Cardiac septum (tissue), 1 donor: ENCODE measurements around the gene ARRDC2. TPM values are rescaled to one million over a fixed set of nuclear protein-coding genes. Genes with fewer than 3 reads are reported as not detected.
"Not testable (repeated sequence)": the region's sequence is repeated elsewhere in the genome, so short reads cannot be mapped to it uniquely, and the experiment has no call there.

Experiments used
- DNase-seq: peaks from one replicate; pipeline ENCODE4 v3.0.0-alpha.2; 2020; ENCODE audit warnings: low spot score
- intact Hi-C: fragments of 100-400 bp; cut with DNase I; formaldehyde crosslinking; loops from one replicate; pipeline ENCODE4 v1.14.0; 2022
- total RNA-seq: library from RNA; stranded (reverse); fragmentation: NEBNext Ultra II Directional; extraction: Animal tissue kit (Norgen Biotek cat#: 25700); gene quantifications from one replicate; pipeline ENCODE4 v1.2.1, GENCODE V29; 2021
- donor health status: DM: no; HTN: no; CAD: no.

ARRDC2 gene
- total RNA-seq, 1 donor from 2014 or later, result 9.2 TPM

DNA sequence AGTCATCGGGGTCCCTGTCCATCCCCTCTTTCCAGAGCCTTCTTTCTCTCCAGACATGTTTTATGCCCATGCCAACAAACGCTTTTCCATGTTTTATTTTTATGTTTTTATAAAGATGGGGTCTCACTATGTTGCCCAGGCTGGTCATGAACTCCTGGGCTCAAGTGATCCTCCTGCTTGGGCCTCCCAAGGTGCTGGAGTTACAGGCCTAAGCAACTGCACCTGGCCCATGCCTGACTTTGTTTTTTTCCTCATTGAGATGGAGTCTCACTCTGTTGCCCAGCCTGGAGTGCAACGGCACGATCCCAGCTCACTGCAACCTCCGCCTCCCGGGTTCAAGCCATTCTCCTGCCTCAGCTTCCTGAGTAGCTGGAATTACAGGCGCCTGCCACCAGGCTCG lies 21.4 kb upstream of the ARRDC2 start:
- intact Hi-C loops, DNase-seq: not testable (repeated sequence)

DNA sequence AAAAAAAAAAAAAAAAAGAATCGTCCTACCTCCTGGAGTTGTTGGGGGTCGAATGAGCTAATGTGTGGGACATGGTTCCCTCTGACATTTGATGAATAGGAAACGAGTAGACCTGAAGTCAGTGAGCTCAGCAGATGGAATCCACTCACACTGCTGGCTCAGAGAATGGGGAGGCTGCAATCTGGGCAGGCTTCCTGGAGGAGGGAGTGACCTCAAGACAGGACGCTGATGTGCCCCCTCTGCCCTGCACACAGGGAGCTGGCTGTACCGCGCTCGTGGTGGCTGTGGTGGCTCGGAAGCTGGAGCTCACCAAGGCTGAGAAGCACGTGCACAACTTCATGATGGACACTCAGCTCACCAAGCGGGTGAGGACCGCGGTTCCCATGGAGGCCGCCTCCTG lies 19.8 kb upstream of the ARRDC2 start:
- no peak for DNase-seq
- intact Hi-C loops, result no loop called here

DNA sequence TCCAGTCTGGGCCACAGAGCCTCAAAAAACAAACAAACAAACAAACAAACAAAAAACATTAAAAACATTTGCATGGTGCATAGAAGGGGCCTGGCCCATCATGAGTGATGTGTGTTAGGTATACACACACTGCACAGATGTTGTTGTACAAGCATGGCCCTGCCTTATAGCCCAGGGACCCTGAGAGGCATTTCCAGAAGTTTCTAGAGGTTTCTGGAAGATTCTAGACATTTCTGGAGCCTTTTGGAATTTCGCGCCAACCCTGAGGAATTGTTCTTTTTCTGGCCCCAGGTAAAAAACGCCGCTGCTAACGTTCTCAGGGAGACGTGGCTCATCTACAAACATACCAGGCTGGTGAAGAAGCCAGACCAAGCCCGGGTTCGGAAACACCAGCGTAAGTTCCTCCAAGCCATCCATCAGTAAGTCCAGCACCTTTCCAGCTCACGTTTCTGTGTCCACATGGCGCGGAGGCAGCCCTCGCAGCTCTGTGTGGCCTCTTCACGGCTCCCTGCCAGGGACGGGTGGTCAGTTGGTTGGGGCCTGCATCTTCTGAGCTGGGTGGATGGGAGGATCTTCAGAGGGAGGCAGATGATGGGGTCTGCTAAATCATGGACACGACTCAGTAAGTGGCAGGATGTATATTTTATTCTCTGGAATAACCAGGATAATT lies 18.4 kb upstream of the ARRDC2 start:
- intact Hi-C loops, result no loop called here

DNA sequence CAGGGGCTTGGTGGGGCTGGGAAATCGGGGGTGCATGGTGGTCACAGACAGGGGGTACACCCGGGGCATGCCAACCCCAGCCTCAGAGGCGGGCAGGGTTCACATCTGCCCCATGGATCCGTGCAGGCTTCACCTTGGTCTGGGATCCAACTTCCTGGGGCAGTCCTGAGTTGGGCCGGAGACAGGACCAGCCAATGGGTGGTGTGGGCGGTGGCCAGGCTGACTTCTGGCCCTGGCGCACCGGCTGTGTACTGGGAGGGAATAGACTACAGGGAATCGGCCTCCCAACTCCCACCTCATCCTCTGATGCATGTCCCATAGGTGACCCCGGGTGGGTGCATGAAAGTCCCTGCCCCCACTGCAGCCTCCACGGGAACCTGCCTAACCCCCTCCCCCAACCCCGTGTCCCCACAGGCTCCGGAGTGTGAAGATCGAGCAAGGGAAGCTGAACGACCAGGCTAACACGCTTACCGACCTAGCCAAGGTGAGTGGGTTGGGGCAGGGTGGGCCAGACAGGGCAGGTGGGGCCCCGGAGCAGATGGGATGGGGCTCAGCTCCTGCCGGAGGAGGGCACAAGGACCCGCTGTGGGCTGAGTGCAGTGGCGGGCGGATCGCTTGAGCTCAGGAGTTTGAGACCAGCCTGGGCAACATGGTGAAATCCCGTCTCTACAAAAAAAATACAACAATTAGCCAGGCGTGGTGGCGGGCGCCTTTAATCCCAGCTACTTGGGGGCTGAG lies 14.7 kb upstream of the ARRDC2 start:
- intact Hi-C loops, result no loop called here
- DNase-seq, result no peak

More for the DNA sequence above, 18.4 kb upstream of the ARRDC2 start:
- DNase-seq, result no peak

DNA sequence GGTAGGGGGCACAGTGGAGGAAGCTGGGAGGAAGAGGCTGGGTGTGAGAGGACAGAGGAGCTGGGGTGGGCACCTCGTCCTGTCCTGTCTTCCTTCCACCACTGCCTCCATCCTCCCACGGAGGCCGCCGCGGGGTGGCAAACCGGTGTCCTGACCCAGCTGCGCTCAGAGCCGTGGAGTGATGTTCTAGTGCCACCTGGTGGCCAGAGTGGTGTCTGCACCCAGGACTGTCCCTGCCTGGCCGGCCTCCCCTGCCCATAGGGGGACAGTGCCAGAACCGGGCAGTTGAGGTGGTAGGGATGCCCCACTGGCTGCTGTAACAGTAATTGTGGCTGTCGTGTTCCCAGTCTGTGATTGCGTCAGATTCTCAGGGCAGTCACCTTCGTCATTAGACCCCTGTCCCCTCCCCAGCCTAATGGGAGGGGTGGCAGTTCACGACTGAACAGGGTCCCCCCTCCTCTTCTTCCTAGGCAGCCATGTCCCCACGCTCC lies 11.1 kb upstream of the ARRDC2 start:
- intact Hi-C loops, result loop anchor here (1.0 to 2.0 kb wide), 3 partner anchors 50 to 138 kb away; partner anchors contain the start of gene RPL18A

DNA sequence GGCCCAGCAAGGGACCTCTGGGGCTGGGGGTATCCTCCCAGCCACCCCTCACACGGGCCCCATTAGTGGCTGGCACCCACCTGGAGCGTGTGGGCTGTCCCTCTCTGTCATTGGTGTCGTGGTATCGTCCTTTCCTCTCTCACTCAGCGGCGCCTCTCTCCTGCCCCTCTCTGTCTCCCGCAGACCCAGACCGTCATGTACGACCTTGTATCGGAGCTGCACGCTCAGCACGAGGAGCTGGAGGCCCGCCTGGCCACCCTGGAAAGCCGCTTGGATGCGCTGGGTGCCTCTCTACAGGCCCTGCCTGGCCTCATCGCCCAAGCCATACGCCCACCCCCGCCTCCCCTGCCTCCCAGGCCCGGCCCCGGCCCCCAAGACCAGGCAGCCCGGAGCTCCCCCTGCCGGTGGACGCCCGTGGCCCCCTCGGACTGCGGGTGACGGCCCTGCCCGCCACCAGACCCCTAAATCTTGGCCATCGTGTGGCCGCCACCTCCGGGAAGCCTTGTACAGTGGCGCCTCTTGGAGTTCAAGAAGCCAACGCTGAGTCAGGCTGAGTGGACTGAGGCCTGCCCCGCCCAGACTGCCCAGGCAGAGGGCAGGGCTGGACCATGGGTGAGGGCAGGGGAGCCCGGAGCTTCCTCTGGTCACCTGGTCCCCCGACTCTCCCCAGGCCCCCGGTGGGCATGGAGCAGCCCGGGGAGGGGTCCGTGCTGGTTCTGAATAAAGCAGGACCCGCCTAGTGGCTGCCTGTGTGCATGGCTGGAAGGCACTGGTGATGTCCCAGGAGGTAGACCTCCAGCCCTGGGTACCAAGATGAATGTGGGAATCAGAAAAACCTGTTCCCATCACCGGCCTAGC lies 9.8 kb upstream of the ARRDC2 start:
- no peak for DNase-seq

More for the DNA sequence above, 11.1 kb upstream of the ARRDC2 start:
- DNase-seq, result peak; percentile 94

DNA sequence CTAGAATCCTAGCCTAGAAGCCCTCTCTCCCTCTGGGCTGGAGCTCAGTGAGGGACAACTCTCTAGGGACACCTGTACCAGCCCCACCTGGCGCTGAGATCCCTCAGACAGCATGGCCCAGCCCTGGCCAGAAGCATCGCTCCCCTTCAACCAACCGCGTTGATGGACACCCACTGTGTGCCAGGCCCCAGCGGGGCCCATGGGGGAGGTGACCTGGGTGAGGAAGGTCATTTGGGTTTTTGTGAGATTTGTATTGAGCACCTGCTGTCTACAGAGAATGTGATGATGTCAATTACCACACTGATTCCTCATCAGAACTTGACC lies 9.2 kb upstream of the ARRDC2 start:
- no peak for DNase-seq
- intact Hi-C loops, result no loop called here

More for the DNA sequence above, 9.8 kb upstream of the ARRDC2 start:
- intact Hi-C loops, result loop anchor here (2.0 kb wide), 2 partner anchors 51 to 139 kb away; partner anchors contain the start of gene RPL18A

DNA sequence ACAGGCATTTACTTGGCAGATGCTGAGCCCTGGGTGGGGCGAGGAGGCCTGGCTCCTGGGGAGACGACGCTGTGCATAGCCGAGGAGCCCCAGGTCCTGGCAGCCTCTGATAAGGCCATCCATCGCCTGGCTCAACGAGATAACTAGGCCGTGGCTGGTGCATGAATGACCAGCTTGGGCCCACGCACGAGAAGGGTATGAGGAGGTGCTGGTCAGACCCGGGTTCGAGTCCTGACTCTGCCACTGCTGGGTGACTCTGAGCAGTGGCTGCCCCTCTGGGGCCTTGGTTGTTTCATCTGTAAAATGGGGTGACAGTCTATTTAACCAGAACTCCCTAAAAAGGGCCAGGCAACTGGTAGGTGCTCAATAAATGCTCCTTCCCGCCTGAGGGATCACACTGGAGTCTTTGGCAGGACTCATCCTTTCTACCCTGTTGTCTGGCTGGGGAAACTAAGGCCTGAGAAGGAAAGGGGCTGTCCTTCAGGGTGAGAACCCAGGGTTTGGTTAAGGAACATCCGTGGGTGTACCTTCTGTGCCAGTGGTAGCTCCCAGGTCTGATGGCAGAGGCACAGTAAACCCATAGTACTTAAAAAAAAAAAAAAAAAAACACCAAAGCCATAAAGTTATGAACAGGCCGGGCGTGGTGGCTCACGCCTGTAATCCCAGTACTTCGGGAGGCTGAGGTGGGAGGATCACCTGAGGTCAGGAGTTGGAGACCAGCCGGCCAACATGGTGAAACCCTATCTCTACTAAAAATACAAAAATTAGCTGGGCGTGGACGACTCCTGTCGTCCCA lies 8.1 kb upstream of the ARRDC2 start:
- no peak for DNase-seq
- intact Hi-C loops, result no loop called here

DNA sequence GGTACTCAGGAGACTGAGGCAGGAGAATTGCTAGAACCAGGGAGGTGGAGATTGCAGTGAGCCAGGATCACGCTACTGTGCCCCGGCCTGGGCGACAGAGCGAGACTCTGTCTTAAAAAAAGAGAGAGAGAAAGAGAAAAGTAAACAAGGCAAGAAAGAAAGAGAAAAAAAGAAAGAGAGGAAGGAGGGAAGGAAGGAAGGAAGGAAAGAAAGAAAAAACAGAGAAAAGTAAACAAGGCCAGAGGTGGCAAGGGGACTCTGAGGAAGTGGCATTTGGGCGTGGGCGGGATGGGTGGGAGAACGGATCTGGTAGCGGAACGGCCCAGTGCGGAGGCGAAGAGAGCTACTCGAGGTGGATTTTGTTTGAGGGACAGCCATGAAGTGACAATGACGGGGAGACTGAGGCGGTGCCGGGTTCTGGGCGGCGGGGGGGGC lies 7.5 kb upstream of the ARRDC2 start:
- intact Hi-C loops, result no loop called here
- DNase-seq, result no peak

DNA sequence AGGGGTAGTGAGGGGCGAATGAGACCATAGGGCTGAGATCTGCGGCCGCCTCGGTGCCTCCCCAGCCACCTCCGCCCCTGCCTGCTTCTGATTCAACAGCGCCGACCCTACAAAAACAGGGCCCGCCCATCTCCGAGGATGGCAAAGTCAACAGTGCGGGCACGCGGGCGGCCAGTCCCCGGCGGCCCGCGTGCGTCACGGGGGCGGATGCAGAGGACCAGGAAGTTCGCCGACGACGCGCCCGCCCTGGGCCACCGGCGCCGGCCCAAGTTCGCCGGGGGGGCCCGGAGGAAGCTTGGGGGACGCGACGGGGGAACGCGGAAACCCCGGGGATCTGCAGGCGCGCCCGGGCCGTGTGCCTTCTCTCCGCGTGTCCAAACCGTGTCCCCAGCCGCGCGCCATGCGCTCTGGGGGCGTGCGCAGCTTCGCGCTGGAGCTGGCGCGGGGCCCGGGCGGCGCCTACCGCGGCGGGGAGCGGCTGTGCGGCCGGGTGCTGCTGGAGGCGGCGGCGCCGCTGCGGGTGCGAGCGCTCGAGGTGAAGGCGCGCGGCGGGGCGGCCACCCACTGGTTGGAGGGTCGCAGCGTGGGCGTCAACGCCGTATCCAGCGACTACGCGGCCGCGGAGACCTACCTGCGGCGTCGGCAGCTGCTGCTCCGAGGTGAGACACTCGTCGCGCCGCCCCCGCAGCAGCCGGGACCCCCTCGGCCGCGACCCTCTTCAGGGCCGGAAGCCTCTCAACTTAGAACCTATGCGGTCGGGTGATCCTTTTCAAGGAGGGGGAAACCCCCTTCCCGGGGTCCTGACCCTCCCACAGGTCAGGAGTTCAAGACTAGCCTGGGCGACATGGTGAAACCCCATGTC lies 6.8 kb upstream of the ARRDC2 start:
- intact Hi-C loops, result no loop called here
- peak; percentile 94 for DNase-seq

DNA sequence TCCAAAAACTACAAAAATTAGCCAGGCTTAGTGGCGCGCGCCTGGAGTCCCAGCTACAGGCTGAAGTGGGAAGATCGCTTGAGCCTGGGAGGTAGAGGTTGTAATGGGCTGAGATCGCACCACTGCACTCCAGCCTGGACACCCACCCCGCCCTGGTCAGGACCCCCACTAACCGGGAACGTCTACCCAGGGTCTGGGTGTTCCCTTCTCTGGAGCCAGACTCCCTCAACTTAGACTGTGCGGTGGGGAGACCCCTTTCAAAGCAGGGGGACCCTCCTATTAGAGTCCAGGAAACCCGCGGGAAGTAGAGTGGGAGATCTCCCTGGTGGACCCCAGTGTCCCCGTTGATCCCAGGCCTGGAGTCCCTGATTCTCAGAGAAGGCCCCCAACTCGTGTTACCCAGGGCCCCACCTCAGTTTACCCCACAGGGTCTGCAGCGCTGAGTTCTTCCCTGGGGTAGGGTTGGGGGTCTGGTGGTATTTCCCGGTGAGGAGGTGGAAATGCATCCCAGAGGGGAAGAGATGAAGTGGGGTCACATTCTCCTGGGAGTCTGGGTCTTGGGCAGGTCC lies 6.1 kb upstream of the ARRDC2 start:
- intact Hi-C loops, result no loop called here
- no peak for DNase-seq

DNA sequence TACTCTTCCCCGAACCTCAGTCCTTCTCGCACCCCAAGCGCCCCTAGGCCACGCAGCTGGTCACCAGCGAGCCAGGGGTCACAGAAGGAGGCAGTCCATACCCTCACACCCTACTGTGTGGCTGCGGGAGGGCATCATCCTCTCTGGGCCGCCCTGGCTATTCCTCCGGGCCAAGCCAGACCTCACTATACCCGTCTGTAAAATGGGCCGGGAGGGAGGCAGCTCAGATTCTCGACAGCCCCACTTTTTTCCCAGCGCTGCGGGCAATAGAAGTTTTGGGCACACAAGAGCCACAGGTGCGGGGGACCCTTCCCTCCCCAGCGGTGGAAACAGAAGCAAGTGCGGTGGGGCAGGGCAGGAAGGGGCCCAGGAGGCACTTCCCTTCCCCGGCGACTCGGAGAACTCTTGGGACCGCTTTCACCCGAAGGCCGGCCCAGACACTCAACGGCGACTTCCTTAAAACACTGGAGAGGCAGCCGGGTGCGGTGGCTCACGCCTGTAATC lies 5.6 kb upstream of the ARRDC2 start:
- intact Hi-C loops, result no loop called here
- DNase-seq, result peak; percentile 88

DNA sequence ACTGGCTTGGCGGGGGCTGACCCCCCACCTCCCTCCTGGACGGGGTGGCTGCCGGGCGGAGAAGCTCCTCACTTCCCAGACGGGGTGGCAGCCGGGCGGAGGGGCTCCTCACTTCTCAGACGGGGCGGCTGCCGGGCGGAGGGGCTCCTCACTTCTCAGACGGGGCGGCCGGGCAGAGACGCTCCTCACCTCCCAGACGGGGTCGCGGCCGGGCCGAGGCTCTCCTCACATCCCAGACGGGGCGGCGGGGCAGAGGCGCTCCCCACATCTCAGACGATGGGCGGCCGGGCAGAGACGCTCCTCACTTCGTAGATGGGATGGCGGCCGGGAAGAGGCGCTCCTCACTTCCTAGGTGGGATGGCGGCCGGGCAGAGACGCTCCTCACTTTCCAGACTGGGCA lies 2.2 kb upstream of the ARRDC2 start:
- intact Hi-C loops, result not testable (repeated sequence)

DNA sequence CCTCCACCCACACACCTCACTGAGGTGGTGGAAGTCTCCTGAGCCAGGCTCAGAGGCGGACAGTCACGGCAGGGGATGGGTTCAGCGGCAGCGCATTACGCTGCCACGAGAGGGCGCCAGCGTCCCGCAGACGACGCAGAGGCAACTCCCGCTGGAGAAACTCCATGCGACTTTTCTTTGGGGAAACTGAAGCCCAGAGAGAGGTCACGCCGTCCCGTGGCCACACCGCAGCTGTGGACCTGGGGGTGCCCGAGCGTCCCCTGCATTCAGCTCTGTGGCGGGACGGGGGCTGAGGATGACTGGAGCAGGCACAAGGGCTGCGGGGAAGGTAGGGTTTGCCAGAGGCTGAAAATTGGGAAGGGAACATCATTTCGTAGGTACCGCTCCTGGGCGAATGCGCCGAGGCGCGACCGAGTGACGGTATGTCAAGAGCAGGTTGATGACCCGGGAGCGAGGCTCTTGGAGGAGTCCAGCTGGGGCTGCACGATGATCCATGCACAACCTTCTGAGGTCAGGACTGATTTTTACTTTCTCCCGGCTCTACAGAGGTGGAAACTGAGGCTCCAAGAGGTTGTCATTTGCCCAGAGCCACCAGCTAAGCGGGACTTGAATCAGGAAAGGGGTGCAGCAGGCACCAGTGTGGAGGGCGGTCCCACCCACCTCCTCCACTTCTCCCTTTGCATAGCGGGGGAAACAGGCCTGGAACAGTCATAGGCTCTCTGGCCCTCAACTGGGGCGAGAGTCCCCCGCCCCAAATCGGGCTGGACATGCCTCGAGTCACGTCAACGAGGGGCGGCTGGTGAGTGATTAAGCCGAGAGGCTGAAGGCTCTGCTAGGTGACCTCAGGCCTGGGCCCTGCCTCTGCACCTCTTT lies 690 bp upstream of the ARRDC2 start:
- peak; percentile 94 for DNase-seq
- intact Hi-C loops, result loop anchor here (1.0 kb wide), 1 partner anchor 51 kb away; no protein-coding TSS in a partner anchor

More for the DNA sequence above, 2.2 kb upstream of the ARRDC2 start:
- DNase-seq, result not testable (repeated sequence)

DNA sequence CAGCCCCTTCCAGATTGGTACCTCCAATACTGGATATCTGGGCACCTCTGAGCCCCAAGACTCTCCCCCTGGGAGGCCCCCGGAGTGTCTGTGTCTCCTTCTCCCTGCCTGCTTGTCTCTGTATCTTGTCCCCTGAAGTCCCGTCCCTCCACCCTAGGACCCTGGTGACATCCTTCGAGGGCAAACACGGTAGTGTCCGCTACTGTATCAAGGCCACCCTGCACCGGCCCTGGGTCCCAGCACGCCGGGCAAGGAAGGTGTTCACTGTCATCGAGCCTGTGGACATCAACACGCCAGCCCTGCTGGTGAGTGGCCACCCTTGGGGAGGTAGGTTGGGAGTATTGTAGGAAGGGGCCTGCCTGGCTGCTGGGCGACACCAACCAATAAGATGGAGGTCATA lies 844 bp downstream of the ARRDC2 start:
- intact Hi-C loops, result no loop called here
- DNase-seq, result no peak

DNA sequence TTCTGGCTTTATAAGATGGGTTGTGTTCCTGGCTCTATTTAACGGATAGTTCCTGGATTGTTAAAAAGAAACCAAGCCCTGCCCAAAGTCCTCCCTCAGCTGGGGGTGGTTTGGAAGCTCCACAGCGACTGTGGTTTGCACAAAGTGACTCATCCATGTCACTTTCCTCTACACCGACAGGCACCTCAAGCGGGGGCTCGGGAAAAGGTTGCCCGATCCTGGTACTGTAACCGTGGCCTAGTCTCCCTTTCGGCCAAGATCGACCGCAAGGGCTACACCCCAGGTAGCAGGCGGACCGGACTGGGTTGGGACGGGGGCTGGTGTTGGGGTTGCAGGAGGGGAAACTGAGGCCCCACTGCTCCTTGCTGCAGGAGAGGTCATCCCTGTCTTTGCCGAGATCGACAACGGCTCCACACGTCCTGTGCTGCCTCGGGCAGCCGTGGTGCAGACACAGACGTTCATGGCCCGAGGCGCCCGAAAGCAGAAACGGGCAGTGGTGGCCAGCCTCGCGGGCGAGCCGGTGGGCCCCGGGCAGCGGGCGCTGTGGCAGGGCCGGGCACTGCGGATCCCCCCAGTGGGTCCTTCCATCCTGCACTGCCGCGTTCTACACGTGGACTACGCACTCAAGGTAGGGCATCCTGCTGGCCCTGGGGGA lies 1.6 kb downstream of the ARRDC2 start:
- intact Hi-C loops, result no loop called here

More for the DNA sequence above, 1.6 kb downstream of the ARRDC2 start:
- DNase-seq, result no peak
